Keratinocyte (primary cell): ENCODE measurements around the gene SLIT3.

ENCODE experiments used
- EZH2 ChIP-seq: IDR thresholded peaks from one replicate; pipeline ENCODE4 v1.6.1; 2012; ENCODE audit warnings: inconsistent platforms, mild to moderate bottlenecking, low read length, moderate library complexity
- TF ChIP-seq, protein P1 (sequence below), 3 experiments: IDR thresholded peaks in 1 of 3; conservative IDR thresholded peaks in 1 of 3; optimal IDR thresholded peaks in 1 of 3; 2 replicates in 2 of 3; 3 replicates in 1 of 3; pipeline versions ENCODE3 to v1.5.1; 2011; ENCODE audit warnings: low read length in 3 of 3, mild to moderate bottlenecking in 3 of 3, moderate library complexity in 2 of 3, control low read depth in 1 of 3, inconsistent platforms in 1 of 3; ENCODE audit not compliant: insufficient read depth in 2 of 3; ENCODE audit errors: extremely low read depth in 1 of 3

DNA sequence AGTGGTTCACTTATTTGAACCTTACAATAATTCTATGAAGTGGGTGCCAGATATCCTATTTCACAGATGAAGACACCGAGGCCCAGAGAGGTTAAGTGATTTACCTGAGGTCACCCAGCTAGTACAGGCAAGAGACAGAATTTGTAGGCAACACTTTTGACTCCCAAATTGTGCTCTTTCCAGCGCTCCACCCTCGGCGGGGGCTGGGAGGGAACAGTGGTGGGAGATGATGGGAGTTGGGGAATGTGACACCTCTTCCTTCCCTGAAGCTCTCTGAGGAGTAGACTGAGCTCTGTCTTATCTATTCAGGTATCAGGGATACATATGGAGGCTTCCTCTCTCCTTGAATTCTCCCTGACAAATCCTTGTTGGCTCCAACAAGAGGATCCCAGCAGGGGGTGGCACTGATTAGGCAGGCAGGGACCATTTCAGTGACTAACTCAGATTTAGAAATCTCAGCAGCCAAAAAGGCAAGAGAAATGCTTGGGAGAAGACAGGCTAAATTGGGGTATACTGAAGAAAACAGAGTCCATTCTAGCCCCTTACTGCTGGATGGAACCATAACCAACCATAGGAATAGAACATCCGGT lies 626.0 kb downstream of the SLIT3 start:
- TF ChIP-seq, protein P1, sequence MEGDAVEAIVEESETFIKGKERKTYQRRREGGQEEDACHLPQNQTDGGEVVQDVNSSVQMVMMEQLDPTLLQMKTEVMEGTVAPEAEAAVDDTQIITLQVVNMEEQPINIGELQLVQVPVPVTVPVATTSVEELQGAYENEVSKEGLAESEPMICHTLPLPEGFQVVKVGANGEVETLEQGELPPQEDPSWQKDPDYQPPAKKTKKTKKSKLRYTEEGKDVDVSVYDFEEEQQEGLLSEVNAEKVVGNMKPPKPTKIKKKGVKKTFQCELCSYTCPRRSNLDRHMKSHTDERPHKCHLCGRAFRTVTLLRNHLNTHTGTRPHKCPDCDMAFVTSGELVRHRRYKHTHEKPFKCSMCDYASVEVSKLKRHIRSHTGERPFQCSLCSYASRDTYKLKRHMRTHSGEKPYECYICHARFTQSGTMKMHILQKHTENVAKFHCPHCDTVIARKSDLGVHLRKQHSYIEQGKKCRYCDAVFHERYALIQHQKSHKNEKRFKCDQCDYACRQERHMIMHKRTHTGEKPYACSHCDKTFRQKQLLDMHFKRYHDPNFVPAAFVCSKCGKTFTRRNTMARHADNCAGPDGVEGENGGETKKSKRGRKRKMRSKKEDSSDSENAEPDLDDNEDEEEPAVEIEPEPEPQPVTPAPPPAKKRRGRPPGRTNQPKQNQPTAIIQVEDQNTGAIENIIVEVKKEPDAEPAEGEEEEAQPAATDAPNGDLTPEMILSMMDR (optimal IDR thresholded peaks at IDR 0.05 in 1 of 3, IDR thresholded peaks at IDR 0.05 in 1 of 3, conservative IDR thresholded peaks at IDR 0.05 in 1 of 3; ENCODE audit: extremely low read depth in 1 of 3, insufficient read depth in 2 of 3, low read length in 3 of 3) = no peak
- no peak for TF ChIP-seq EZH2
